Hepatocyte (in vitro differentiated cells): ENCODE data around the gene ERFL. TPM values are rescaled to one million over a fixed set of nuclear protein-coding genes. Genes with fewer than 3 reads are reported as not detected.

ENCODE experiments used
- DNase-seq: peaks from one replicate; pipeline ENCODE4 v3.0.0-alpha.2; 2016; ENCODE audit warnings: low spot score
- H2AFZ ChIP-seq: fragments of 200-600 bp; sonication (generic); 2 replicates; pipeline ENCODE4 v1.6.0; 2016; ENCODE audit warnings: antibody characterized with exemption, mild to moderate bottlenecking
- H3K27ac ChIP-seq: fragments of 200-600 bp; sonication (generic); 2 replicates; pipeline ENCODE4 v1.5.1; 2016; ENCODE audit warnings: mild to moderate bottlenecking
- H3K27me3 ChIP-seq: fragments of 200-600 bp; sonication (generic); 2 replicates; pipeline ENCODE4 v1.6.1; 2016
- H3K36me3 ChIP-seq: fragments of 200-600 bp; sonication (generic); replicated peaks from 2 replicates; pipeline ENCODE4 v1.5.1; 2016; ENCODE audit warnings: low read depth; ENCODE audit not compliant: insufficient read depth
- H3K4me1 ChIP-seq: fragments of 200-600 bp; sonication (generic); 2 replicates; pipeline ENCODE4 v1.5.1; 2016; ENCODE audit warnings: mild to moderate bottlenecking, moderate library complexity; ENCODE audit not compliant: insufficient read depth
- H3K4me2 ChIP-seq: fragments of 200-600 bp; sonication (generic); 2 replicates; pipeline ENCODE4 v1.6.0; 2016
- H3K4me3 ChIP-seq: fragments of 200-600 bp; sonication (generic); 2 replicates; pipeline ENCODE4 v1.5.1; 2016; ENCODE audit warnings: mild to moderate bottlenecking
- H3K79me2 ChIP-seq: fragments of 200-600 bp; sonication (generic); 2 replicates; pipeline ENCODE4 v1.6.0; 2017; ENCODE audit warnings: mild to moderate bottlenecking
- H3K9me2 ChIP-seq: fragments of 200-600 bp; sonication (generic); replicated peaks from 2 replicates; pipeline ENCODE4 v1.6.0; 2017; ENCODE audit warnings: mild to moderate bottlenecking; ENCODE audit not compliant: insufficient read depth
- H3K9me3 ChIP-seq: fragments of 200-600 bp; sonication (generic); 2 replicates; pipeline ENCODE4 v1.5.1; 2016; ENCODE audit warnings: low read depth, mild to moderate bottlenecking
- H4K20me1 ChIP-seq: fragments of 200-600 bp; sonication (generic); 2 replicates; pipeline ENCODE4 v1.6.0; 2016; ENCODE audit warnings: mild to moderate bottlenecking; ENCODE audit not compliant: insufficient read depth, poor library complexity, severe bottlenecking
- EZH2 ChIP-seq: fragments of 200-600 bp; sonication (generic); IDR thresholded peaks from 2 replicates; pipeline ENCODE4 v1.6.1; 2016; ENCODE audit warnings: antibody characterized with exemption, mild to moderate bottlenecking, borderline replicate concordance
- EZH2phosphoT487 ChIP-seq: fragments of 200-600 bp; sonication (generic); IDR thresholded peaks from one replicate; pipeline ENCODE4 v1.6.1; 2018; ENCODE audit warnings: antibody characterized with exemption, mild to moderate bottlenecking, low read depth, moderate library complexity; ENCODE audit not compliant: unreplicated experiment, severe bottlenecking
- WGBS: methylation state at CpG from one replicate; pipeline ENCODE4 v1.1.6; 2016; ENCODE audit warnings: low lambda C conversion rate; ENCODE audit errors: missing lambda C conversion rate; 5-methylcytosine and 5-hydroxymethylcytosine counted together
- polyA plus RNA-seq: library from polyadenylated mRNA; unstranded; fragments of >200 nt; fragmentation: Nextera tagmentation; extraction: Ambion mirVana; gene quantifications from 2 replicates; pipeline ENCODE4 v1.2.1, GENCODE V29; 2016
- total RNA-seq: library from RNA; depleted of rRNA; stranded (reverse); fragments of >200 nt; gene quantifications from 2 replicates; pipeline ENCODE4 v1.2.3, GENCODE V29; 2014
- TF ChIP-seq, protein P1 (sequence below): fragments of 200-600 bp; sonication (generic); IDR thresholded peaks from 2 replicates; pipeline ENCODE4 v1.5.1; 2016; ENCODE audit warnings: antibody characterized with exemption, mild to moderate bottlenecking; ENCODE audit not compliant: poor library complexity

ERFL gene
- total and polyA plus RNA-seq, 2 experiments from 2014 or later = 0.53 TPM; not detected in 1

DNA sequence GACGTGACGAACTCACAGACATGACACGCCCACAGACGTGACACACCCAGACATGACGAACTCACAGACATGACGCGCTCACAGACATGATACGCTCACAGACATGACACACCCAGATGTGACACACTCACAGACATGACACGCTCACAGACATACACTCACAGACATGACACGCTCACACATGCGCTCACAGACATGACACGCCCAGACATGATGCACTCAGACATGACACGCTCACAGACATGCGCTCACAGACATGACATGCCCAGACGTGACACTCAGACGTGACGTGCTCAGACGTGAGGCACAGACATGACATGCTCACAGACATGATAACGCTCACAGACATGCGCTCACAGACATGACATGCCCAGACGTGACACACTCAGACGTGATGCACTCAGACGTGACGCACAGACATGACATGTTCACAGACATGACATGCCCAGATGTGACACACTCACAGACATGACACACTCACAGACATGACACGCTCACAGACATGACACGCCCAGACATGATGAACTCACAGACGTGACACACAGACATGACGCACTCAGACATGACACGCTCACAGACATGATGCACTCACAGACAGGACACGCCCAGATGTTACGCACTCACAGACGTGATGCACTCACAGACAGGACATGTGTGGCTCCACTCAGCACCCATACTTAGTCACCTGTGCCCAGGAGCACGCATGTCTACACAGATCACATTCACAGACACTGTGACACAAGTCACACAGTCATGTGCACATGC is 8.1 kb downstream of the ERFL start:
- Histone ChIP-seq H3K4me3 (no peak overlapping the region), H3K79me2 (no peaks in the 10 kb centered on the region), H4K20me1 (no peaks in the 10 kb centered on the region), H2AFZ (no peak overlapping the region), H3K9me2 (no peaks in the 10 kb centered on the region), H3K4me2 (no peak overlapping the region), H3K9me3 (no peaks in the 10 kb centered on the region), H3K4me1 (no peaks in the 10 kb centered on the region), H3K27me3 (peaks cover 74% of the 10 kb centered on the region), H3K27ac (no peak overlapping the region), H3K36me3 (no peaks in the 10 kb centered on the region)
- DNase-seq = no peak
- 93% methylated on average over 33 of the region's 33 CpGs for WGBS
- no peak for TF ChIP-seq EZH2
- TF ChIP-seq, protein P1, sequence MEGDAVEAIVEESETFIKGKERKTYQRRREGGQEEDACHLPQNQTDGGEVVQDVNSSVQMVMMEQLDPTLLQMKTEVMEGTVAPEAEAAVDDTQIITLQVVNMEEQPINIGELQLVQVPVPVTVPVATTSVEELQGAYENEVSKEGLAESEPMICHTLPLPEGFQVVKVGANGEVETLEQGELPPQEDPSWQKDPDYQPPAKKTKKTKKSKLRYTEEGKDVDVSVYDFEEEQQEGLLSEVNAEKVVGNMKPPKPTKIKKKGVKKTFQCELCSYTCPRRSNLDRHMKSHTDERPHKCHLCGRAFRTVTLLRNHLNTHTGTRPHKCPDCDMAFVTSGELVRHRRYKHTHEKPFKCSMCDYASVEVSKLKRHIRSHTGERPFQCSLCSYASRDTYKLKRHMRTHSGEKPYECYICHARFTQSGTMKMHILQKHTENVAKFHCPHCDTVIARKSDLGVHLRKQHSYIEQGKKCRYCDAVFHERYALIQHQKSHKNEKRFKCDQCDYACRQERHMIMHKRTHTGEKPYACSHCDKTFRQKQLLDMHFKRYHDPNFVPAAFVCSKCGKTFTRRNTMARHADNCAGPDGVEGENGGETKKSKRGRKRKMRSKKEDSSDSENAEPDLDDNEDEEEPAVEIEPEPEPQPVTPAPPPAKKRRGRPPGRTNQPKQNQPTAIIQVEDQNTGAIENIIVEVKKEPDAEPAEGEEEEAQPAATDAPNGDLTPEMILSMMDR = no peak
- no peak for TF ChIP-seq EZH2phosphoT487

DNA sequence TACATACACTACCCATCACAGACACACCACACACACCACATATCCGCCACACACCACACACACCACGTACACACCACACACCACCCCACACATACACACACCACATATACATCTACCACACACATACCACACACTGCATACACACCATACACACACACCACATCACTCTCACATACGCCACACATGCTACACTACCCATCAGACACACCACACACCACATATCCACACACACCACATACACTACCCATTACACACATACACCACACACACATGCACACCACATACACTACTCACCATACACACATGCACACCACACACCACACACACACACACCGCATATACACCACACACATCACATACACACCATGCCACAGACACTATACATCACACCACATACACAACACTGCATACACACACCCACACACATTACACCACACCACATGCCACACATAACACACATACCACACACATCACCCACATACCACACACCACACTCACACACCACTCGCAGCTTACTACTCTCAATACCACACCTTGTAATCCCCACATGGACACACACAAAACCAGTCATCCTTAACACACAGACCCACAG is 9.5 kb downstream of the ERFL start:
- no peaks in the 10 kb centered on the region for H3K9me2 ChIP-seq
- H3K4me2 ChIP-seq = no peak overlapping the region
- DNase-seq = no peak
- no peaks in the 10 kb centered on the region for H3K9me3 ChIP-seq
- TF ChIP-seq EZH2 (no peak), EZH2phosphoT487 (no peak)
- TF ChIP-seq, protein P1 = no peak
- no peak overlapping the region for H3K4me3 ChIP-seq
- H3K4me1 ChIP-seq = no peaks in the 10 kb centered on the region
- H4K20me1 ChIP-seq = no peaks in the 10 kb centered on the region
- no peak overlapping the region for H2AFZ ChIP-seq
- peaks cover 69% of the 10 kb centered on the region for H3K27me3 ChIP-seq
- no peak overlapping the region for H3K27ac ChIP-seq
- H3K36me3 ChIP-seq = no peaks in the 10 kb centered on the region
- WGBS = 90% methylated on average over 5 of the region's 5 CpGs
- no peaks in the 10 kb centered on the region for H3K79me2 ChIP-seq

DNA sequence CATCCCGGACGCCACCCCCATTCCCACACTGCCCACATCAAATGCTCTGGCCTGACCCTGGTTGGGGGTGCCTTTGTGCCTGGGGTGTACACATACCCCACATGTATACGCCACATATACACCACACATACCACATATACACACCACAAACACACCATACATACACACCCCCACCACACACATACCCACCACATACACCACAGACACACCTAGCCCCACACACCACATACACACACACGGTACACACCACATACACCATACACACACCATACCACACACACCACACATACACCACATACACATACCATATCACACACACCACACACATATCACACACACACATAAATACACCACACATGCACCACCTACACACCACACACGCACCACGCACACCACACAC is 10.2 kb downstream of the ERFL start:
- Histone ChIP-seq H3K27ac (no peak overlapping the region), H3K79me2 (no peaks in the 10 kb centered on the region), H3K4me1 (no peaks in the 10 kb centered on the region), H3K9me2 (no peaks in the 10 kb centered on the region), H3K4me3 (no peak overlapping the region), H3K4me2 (no peak overlapping the region), H3K9me3 (no peaks in the 10 kb centered on the region), H2AFZ (no peak overlapping the region), H3K36me3 (no peaks in the 10 kb centered on the region), H4K20me1 (no peaks in the 10 kb centered on the region), H3K27me3 (peaks cover 72% of the 10 kb centered on the region)
- no peak for DNase-seq
- 85% methylated on average over 6 of the region's 6 CpGs for WGBS
- no peak for TF ChIP-seq EZH2phosphoT487
- TF ChIP-seq, protein P1 = no peak
- TF ChIP-seq EZH2 = no peak
